GM19193 (cell line): ENCODE measurements around the gene STK24.
A peak's percentile ranks its signal among the peaks of the same experiment; 100 is the strongest.

ENCODE experiments used
- POLR2A ChIP-seq: IDR thresholded peaks from 4 replicates; pipeline ENCODE4 v1.6.1; 2011; ENCODE audit not compliant: insufficient read depth, insufficient read length; ENCODE audit errors: extremely low read depth

The STK24 gene

GRCh38 chr13:98576963-98577835, at the start of gene STK24:
Gene STK24 (minus strand): TSS chr13:98577107. CDS start chr13:98576786, 321 bp downstream.
- TF ChIP-seq POLR2A: peak; percentile 74

DNA sequence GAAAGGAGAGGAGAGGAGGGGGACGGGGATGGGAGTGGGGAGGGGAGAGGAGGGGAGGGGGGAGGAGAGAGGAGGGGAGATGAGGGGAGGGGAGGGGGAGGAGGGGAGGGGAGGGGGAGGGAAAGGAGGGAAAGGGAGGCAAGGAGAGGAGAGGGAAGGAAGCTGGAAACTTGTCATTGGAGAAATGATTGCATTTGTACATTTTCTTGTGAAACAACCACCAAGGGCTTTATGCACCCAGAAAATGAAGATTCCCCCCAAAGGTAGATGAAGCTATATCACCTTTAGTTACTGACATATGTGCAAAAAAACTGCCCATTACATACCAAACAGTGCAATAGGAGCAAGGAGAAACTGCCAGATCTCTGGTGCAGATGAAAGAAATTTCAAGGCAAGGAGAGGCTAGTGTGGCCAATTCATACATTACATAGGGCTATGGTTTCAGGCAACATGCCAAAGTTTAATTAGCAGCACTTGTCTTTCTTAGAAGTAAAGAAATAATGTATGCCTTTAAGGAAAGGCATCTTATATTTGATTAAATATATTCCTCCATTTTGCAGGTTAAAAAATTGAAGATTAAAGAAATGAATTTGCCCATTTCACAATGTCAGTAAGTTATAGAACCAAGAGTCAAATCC, 49.5 kb upstream of the STK24 start:
- TF ChIP-seq POLR2A: no peak

DNA sequence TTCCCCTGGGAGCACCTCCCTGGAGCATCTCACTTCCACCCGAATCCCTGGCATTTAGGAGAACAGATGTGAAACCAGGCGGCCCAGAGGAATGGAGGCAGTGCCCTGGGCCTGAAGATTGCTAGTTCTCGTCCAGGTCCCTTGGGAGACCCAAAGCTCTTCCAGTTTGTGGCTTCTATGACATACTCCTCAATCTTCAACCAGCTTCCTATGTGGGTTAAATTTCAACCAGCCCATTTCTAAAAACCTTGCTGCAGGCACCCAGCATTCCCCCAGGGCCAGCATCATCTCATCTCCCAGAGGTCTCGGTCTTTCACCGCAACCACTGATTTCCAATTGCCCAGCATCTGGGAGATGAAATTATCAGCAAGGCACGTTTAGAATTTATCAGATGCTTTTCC, 46.0 kb upstream of the STK24 start:
- no peak for TF ChIP-seq POLR2A

DNA sequence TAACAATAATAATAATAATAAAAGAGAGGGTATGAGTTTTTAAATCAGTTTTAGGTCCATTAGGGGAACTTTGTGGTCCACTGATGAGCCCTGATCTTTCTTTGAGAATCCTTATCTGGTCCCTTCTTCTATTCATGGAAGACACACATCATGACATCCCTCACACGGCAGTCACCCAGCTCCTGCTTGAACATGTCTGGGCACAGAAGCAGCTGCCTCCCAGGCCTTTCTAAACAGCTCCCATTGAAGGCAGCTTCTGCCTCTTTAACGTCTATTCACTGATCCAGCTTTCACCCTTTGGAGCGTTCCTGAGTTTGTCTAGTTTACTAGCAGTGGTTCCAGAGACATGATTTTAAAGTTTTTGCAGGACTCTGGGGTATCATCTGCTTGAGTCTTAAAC, 42.6 kb upstream of the STK24 start:
- TF ChIP-seq POLR2A: no peak

- no peak for TF ChIP-seq POLR2A
These were observed 36.7 kb upstream of the STK24 start for GRCh38 chr13:98613591-98613990.

GRCh38 chr13:98609756-98610155, 32.8 kb upstream of the STK24 start:
- no peak for TF ChIP-seq POLR2A

GRCh38 chr13:98606296-98606695, 29.4 kb upstream of the STK24 start:
- no peak for TF ChIP-seq POLR2A

DNA sequence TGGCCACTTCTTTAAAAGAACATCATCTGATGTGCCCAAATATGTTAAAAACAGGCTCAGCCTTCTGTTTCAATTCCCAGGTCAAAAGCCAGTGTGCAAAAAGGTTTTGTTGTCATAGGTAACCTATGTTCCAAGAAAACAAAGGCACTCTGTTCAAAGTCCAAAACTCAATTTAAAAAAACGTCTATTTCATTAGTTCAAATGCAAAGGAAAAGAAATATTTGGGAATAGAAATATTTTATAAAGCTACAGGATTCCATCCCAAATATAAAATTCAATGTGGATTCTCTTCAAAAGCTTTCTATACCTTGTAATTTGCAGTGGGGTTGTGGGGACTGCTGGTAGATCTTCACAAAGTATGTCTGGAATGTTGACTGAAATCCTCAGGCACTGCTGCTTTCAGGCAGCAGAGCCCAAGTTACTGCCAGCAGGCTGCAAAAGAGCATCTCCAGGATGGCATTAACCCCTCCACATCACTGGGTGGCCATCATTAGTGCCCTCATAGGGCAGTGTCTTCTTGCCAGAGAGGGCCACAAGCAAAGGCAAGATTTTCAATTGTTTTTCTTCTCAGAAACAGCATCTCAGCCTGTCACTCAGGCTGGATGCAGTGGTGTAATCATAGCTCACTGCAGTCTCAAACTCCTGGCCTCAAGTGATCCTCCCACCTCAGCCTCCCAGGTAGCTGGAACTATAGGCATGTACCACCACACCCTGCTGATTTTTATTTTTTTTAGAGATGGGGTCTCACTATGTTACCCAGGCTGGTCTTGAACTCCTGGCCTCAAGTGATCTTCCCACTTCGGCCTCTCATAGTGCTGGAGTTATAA, 22.8 kb upstream of the STK24 start:
- TF ChIP-seq POLR2A: no peak

GRCh38 chr13:98598043-98598442, 21.1 kb upstream of the STK24 start:
- TF ChIP-seq POLR2A: no peak

DNA sequence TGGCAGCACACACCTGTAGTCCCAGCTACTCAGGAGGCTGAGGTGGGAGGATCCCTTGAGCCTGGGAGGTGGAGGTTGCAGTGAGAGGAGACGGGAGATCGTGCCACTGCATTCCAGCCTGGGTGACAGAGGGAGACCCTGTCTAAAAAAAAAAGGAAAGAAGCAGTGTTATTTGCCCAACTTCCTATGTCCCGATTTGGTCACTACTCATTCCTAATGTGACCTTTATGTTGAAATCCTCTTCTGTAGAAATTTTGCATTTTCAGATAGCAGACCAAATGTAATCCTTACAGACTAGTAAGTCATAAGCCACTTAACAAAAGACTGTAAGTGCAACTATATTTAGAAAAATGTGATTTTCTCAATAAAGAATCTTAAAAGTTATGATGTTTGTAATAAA, 18.2 kb upstream of the STK24 start:
- TF ChIP-seq POLR2A: no peak

DNA sequence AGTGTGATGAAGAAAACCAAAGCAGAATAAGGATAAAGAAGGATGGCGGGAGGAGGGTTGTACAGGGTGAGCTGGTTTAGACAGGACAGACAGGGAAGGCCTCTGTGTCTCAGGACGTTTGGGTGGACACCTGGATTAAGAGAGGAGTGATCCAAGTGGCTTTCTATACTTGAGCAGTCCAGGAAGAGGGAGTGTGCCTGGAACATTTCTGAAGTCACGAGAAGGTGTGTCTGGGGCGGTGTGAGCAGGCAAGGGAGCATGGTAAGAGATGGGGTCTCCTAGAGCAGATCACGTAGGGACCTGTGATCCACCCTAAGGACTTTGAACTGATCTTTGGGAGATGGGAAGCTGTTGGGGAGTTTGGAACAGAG, 15.4 kb upstream of the STK24 start:
- TF ChIP-seq POLR2A: no peak

GRCh38 chr13:98591721-98592361, 14.9 kb upstream of the STK24 start:
- no peak for TF ChIP-seq POLR2A

GRCh38 chr13:98586400-98587345, 9.8 kb upstream of the STK24 start:
- TF ChIP-seq POLR2A: no peak

- TF ChIP-seq POLR2A: no peak
These were observed 9.0 kb upstream of the STK24 start for GRCh38 chr13:98585946-98586345.
